ENCODE data around the gene CLTC.
"Not testable (repeated sequence)": the region's sequence is repeated elsewhere in the genome, so short reads cannot be mapped to it uniquely, and the experiment has no call there.

DNA sequence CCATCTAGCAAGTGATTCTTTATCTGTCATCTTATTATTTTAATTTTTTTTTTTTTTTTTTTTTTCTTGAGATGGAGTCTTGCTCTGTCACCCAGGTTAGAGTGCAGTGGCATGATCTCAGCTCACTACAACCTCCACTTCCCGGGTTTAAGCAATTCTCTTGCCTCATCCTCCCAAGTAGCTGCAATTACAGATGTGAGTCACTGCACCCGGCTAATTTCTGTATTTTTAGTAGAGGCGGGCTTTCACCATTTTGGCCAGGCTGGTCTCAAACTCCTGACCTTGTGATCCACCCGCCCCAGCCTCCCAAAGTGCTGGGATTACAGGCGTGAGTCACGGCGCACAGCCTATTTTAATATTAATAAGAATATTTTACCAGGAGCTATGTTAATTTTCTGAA, 36.9 kb downstream of the CLTC start:
- TF ChIP-seq, protein P1, sequence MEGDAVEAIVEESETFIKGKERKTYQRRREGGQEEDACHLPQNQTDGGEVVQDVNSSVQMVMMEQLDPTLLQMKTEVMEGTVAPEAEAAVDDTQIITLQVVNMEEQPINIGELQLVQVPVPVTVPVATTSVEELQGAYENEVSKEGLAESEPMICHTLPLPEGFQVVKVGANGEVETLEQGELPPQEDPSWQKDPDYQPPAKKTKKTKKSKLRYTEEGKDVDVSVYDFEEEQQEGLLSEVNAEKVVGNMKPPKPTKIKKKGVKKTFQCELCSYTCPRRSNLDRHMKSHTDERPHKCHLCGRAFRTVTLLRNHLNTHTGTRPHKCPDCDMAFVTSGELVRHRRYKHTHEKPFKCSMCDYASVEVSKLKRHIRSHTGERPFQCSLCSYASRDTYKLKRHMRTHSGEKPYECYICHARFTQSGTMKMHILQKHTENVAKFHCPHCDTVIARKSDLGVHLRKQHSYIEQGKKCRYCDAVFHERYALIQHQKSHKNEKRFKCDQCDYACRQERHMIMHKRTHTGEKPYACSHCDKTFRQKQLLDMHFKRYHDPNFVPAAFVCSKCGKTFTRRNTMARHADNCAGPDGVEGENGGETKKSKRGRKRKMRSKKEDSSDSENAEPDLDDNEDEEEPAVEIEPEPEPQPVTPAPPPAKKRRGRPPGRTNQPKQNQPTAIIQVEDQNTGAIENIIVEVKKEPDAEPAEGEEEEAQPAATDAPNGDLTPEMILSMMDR (IDR thresholded peaks at IDR 0.05; ENCODE audit: insufficient read depth, low read length) = not testable (repeated sequence)
- not testable (repeated sequence) for TF ChIP-seq SPI1 (IDR thresholded peaks at IDR 0.05; ENCODE audit: borderline replicate concordance, low read depth); POLR2AphosphoS5 (IDR thresholded peaks at IDR 0.05; ENCODE audit: low read depth)
- TF ChIP-seq, protein P2, sequence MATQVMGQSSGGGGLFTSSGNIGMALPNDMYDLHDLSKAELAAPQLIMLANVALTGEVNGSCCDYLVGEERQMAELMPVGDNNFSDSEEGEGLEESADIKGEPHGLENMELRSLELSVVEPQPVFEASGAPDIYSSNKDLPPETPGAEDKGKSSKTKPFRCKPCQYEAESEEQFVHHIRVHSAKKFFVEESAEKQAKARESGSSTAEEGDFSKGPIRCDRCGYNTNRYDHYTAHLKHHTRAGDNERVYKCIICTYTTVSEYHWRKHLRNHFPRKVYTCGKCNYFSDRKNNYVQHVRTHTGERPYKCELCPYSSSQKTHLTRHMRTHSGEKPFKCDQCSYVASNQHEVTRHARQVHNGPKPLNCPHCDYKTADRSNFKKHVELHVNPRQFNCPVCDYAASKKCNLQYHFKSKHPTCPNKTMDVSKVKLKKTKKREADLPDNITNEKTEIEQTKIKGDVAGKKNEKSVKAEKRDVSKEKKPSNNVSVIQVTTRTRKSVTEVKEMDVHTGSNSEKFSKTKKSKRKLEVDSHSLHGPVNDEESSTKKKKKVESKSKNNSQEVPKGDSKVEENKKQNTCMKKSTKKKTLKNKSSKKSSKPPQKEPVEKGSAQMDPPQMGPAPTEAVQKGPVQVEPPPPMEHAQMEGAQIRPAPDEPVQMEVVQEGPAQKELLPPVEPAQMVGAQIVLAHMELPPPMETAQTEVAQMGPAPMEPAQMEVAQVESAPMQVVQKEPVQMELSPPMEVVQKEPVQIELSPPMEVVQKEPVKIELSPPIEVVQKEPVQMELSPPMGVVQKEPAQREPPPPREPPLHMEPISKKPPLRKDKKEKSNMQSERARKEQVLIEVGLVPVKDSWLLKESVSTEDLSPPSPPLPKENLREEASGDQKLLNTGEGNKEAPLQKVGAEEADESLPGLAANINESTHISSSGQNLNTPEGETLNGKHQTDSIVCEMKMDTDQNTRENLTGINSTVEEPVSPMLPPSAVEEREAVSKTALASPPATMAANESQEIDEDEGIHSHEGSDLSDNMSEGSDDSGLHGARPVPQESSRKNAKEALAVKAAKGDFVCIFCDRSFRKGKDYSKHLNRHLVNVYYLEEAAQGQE (IDR thresholded peaks at IDR 0.05; ENCODE audit: insufficient replicate concordance, low read depth) = not testable (repeated sequence)

Measured in HL-60 (cell line).